GM12891 (cell line): ENCODE measurements around the gene TWF2.

ENCODE experiments used
- POLR2A ChIP-seq: IDR thresholded peaks from 2 replicates; pipeline ENCODE4 v1.6.1; 2011; ENCODE audit warnings: low read depth, low read length, control low read depth
- POLR2AphosphoS5 ChIP-seq: IDR thresholded peaks from 2 replicates; pipeline ENCODE4 v1.6.1; 2011; ENCODE audit warnings: low read depth, low read length, control low read depth
- TAF1 ChIP-seq: IDR thresholded peaks from 2 replicates; pipeline ENCODE4 v1.6.1; 2011; ENCODE audit warnings: low read depth, low read length, control low read depth

DNA sequence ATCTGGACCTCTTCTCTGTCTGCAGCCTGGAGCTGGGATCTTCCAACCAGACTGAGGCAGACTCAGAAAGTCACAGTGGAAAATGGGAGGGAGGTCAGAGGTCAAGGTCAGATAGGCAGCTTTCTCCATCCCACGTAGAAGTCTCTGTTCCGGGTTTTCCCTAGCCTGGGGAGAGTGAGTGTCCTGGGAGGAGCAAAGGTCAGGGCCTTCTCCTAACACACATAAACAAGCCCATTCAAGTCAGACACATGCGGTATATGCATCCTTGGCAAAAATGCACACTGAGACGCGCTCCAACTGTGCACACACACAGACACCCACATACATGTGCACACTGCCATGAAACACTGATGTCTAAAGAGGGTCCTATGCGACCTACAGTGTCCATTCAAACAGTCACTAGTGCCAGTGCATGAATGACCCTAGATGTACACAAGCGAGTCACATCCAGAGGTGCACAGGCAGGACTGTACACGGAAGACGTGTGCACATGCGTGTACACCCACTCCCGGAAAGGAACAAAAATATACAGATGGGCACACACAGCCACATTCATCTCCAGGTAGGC, 681 bp downstream of the TWF2 start:
- TF ChIP-seq POLR2A (no peak), POLR2AphosphoS5 (no peak), TAF1 (no peak)
